Esophagus muscularis mucosa (tissue), 3 donors: ENCODE results near the gene NKAIN4.

ENCODE experiments used
- CTCF ChIP-seq, 3 experiments: fragments of 200-600 bp in 2 of 3; fragments of 450-650 bp in 1 of 3; sonication (generic) in 2 of 3; IDR thresholded peaks; one replicate each; pipeline ENCODE4 v1.5.1; 2017 to 2019; ENCODE audit warnings: antibody characterized with exemption in 3 of 3, mild to moderate bottlenecking in 2 of 3, moderate library complexity in 1 of 3
- POLR2AphosphoS5 ChIP-seq, 2 donors: sonication (generic); formaldehyde crosslinking; IDR thresholded peaks; one replicate each; pipeline ENCODE4 v1.6.1; 2017; ENCODE audit warnings: antibody characterized with exemption in 2 of 2

DNA sequence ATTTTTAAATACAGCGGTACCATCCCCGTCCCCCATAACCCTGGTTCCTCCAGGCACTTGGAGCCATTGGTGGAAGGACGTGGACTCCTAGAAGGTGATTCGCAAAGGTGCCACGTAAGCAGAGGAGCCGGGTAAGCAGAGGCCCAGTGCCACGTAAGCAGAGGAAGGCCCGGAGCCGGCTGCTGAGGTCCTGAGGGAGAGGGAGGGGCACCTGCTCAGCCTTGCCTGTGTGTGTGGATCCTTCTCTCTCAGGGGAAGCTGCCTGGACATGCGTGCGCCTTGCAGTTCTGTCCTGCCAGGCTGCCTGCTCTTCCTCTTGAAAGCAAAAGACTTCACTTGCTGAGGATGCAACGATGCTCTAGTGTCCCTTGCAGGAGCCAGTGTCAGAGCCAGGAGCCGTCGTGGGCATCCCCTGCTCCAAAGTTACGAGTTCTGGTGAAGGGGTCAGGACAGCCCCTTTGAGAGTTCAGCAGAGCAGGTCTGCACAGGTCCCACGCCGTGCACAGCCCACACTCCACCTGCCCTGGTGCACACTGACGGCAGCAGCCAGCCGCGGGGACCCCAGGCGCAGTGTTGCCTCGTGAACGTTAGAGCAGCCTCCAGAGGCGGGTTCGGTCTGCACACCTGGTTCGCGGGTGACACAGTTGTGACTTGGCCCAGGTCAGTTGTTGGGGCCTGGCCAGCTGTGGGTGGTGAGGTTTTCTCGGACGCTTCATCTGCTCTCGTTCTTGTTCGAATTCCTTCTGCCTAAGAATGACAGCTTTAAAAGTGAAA is 1.9 kb upstream of the NKAIN4 start:
- TF ChIP-seq CTCF (IDR thresholded peaks at IDR 0.05) (no peak), POLR2AphosphoS5 (IDR thresholded peaks at IDR 0.05) (no peak)
